Ishikawa (cell line): ENCODE results near the gene COL21A1.

Source experiments
- CEBPB ChIP-seq: IDR thresholded peaks from 2 replicates; pipeline ENCODE4 v1.6.1; 2012
- CREB1 ChIP-seq: IDR thresholded peaks from 2 replicates; pipeline ENCODE4 v1.6.1; 2012; ENCODE audit warnings: low read depth
- EGR1 ChIP-seq: IDR thresholded peaks from 2 replicates; pipeline ENCODE4 v1.6.1; 2012
- EP300 ChIP-seq: IDR thresholded peaks from 2 replicates; pipeline ENCODE4 v1.6.1; 2012; ENCODE audit warnings: borderline replicate concordance
- FOXM1 ChIP-seq: IDR thresholded peaks from 2 replicates; pipeline ENCODE4 v1.6.1; 2012; ENCODE audit warnings: low read depth, borderline replicate concordance
- MAX ChIP-seq: IDR thresholded peaks from 2 replicates; pipeline ENCODE4 v1.6.1; 2012
- NFIC ChIP-seq: IDR thresholded peaks from 2 replicates; pipeline ENCODE4 v1.6.1; 2012
- RAD21 ChIP-seq: IDR thresholded peaks from 2 replicates; pipeline ENCODE4 v1.6.1; 2012; ENCODE audit warnings: low read depth
- REST ChIP-seq: IDR thresholded peaks from 2 replicates; pipeline ENCODE4 v1.6.1; 2012; ENCODE audit warnings: low read depth, mild to moderate bottlenecking
- TAF1 ChIP-seq: IDR thresholded peaks from 2 replicates; pipeline ENCODE4 v1.6.1; 2012; ENCODE audit warnings: low read depth, mild to moderate bottlenecking
- TCF12 ChIP-seq: IDR thresholded peaks from 2 replicates; pipeline ENCODE4 v1.6.1; 2012; ENCODE audit warnings: low read depth
- TEAD4 ChIP-seq: IDR thresholded peaks from 2 replicates; pipeline ENCODE4 v1.6.1; 2012
- USF1 ChIP-seq: IDR thresholded peaks from 2 replicates; pipeline ENCODE4 v1.6.1; 2012
- YY1 ChIP-seq: IDR thresholded peaks from 2 replicates; pipeline ENCODE4 v1.6.1; 2012; ENCODE audit warnings: low read depth
- ZBTB7A ChIP-seq: IDR thresholded peaks from 2 replicates; pipeline ENCODE4 v1.6.1; 2012; ENCODE audit warnings: low read depth

Gene COL21A1

GRCh38 chr6:56073761-56074160 is 173.6 kb downstream of the COL21A1 start:
- TF ChIP-seq TCF12 (no peak), MAX (no peak), EGR1 (no peak), RAD21 (no peak)

- TF ChIP-seq MAX (no peak), FOXM1 (no peak)
Measured at GRCh38 chr6:56073315-56073714, 174.1 kb downstream of the COL21A1 start.

GRCh38 chr6:56072856-56073255 is 174.5 kb downstream of the COL21A1 start:
- TF ChIP-seq TAF1: no peak
- no peak for TF ChIP-seq CEBPB
- no peak for TF ChIP-seq EGR1
- TF ChIP-seq FOXM1: no peak
- TF ChIP-seq REST: no peak
- no peak for TF ChIP-seq NFIC
- no peak for TF ChIP-seq ZBTB7A
- TF ChIP-seq MAX: no peak
- no peak for TF ChIP-seq TEAD4
- TF ChIP-seq EP300: no peak
- TF ChIP-seq TCF12: no peak
- no peak for TF ChIP-seq YY1
- no peak for TF ChIP-seq RAD21
- TF ChIP-seq CREB1: no peak

GRCh38 chr6:56065408-56065807 is 182.0 kb downstream of the COL21A1 start:
- no peak for TF ChIP-seq CREB1
- TF ChIP-seq TEAD4: no peak
- no peak for TF ChIP-seq USF1
- TF ChIP-seq TCF12: no peak
- no peak for TF ChIP-seq CEBPB
- no peak for TF ChIP-seq YY1
- no peak for TF ChIP-seq EP300
- no peak for TF ChIP-seq REST
- TF ChIP-seq NFIC: no peak

- TF ChIP-seq MAX: no peak
- no peak for TF ChIP-seq NFIC
- no peak for TF ChIP-seq ZBTB7A
- no peak for TF ChIP-seq CREB1
- no peak for TF ChIP-seq TCF12
- no peak for TF ChIP-seq YY1
- no peak for TF ChIP-seq CEBPB
- TF ChIP-seq TAF1: no peak
- no peak for TF ChIP-seq REST
- TF ChIP-seq EP300: no peak
- no peak for TF ChIP-seq USF1
- TF ChIP-seq TEAD4: no peak
- TF ChIP-seq RAD21: no peak
- TF ChIP-seq FOXM1: no peak
- no peak for TF ChIP-seq EGR1
Measured at GRCh38 chr6:56062836-56063235, 184.5 kb downstream of the COL21A1 start.
